A673 (cell line): ENCODE measurements around the gene PRPS2. TPM values are rescaled to one million over a fixed set of nuclear protein-coding genes. Genes with fewer than 3 reads are reported as not detected.

Experiments used
- BruUV-seq: library from RNA; stranded (reverse); fragments of 400-500 nt; replicated peaks from 2 replicates; lab custom pipeline; 2021; lab: Mats Ljungman, UMichigan
- CTCF ChIA-PET: fragments of 300-600 bp; sonication (Branson Sonifier 250); formaldehyde crosslinking; loops from one replicate; lab custom pipeline; 2022; ENCODE audit warnings: antibody characterized with exemption; lab: Charles Lee
- POLR2A ChIA-PET: fragments of 300-600 bp; sonication (Branson Sonifier 250); formaldehyde crosslinking; loops from one replicate; lab custom pipeline; 2022; ENCODE audit warnings: antibody characterized with exemption; ENCODE audit not compliant: low non-redundant PET; lab: Charles Lee
- DNase-seq: peaks from one replicate; pipeline ENCODE4 v3.0.0-alpha.2; 2015; ENCODE audit warnings: low spot score
- H3K27ac ChIP-seq: fragments of 200-600 bp; sonication (generic); 2 replicates; pipeline ENCODE4 v1.5.1; 2016; ENCODE audit warnings: mixed run types, low read depth, mild to moderate bottlenecking, mixed read lengths, antibody characterized with exemption, low read length; ENCODE audit not compliant: poor library complexity, severe bottlenecking
- H3K27me3 ChIP-seq: fragments of 200-600 bp; sonication (generic); replicated peaks from 2 replicates; pipeline ENCODE4 v1.6.1; 2017; ENCODE audit warnings: mixed run types, low read depth, mild to moderate bottlenecking, mixed read lengths, antibody characterized with exemption, low read length; ENCODE audit not compliant: insufficient read depth, poor library complexity
- H3K36me3 ChIP-seq: fragments of 200-600 bp; sonication (generic); 2 replicates; pipeline ENCODE4 v1.6.1; 2016; ENCODE audit warnings: mixed run types, mild to moderate bottlenecking, mixed read lengths, antibody characterized with exemption, low read length; ENCODE audit not compliant: insufficient read depth, poor library complexity, severe bottlenecking
- H3K4me1 ChIP-seq: fragments of 200-600 bp; sonication (generic); 2 replicates; pipeline ENCODE4 v1.6.1; 2017; ENCODE audit warnings: mixed run types, mild to moderate bottlenecking, mixed read lengths, antibody characterized with exemption, low read length; ENCODE audit not compliant: insufficient read depth, poor library complexity, severe bottlenecking
- H3K4me3 ChIP-seq: fragments of 200-600 bp; sonication (generic); 2 replicates; pipeline ENCODE4 v1.5.1; 2016; ENCODE audit warnings: low read depth, mixed run types, mild to moderate bottlenecking, mixed read lengths, low read length; ENCODE audit not compliant: poor library complexity, severe bottlenecking
- H3K9me3 ChIP-seq: fragments of 200-600 bp; sonication (generic); 2 replicates; pipeline ENCODE4 v1.6.1; 2016; ENCODE audit warnings: mixed run types, low read depth, mild to moderate bottlenecking, mixed read lengths, antibody characterized with exemption, low read length; ENCODE audit not compliant: poor library complexity, severe bottlenecking
- EZH2 ChIP-seq: fragments of 200-600 bp; sonication (generic); IDR thresholded peaks from 2 replicates; pipeline ENCODE4 v1.6.1; 2017; ENCODE audit warnings: borderline replicate concordance, low read depth, mild to moderate bottlenecking, mixed read lengths, antibody characterized with exemption, low read length; ENCODE audit not compliant: poor library complexity, severe bottlenecking
- intact Hi-C: fragments of 100-400 bp; cut with micrococcal nuclease; formaldehyde crosslinking; loops from one replicate; pipeline ENCODE4 v1.10.0; 2022; ENCODE audit not compliant: unreplicated experiment
- total RNA-seq: library from RNA; stranded (reverse); gene quantifications from 2 replicates; pipeline ENCODE4 v1.2.3, GENCODE V29; 2021
- TF ChIP-seq, protein P1 (sequence below): fragments of 300-800, 200-600 bp; sonication (generic); conservative IDR thresholded peaks from 2 replicates; pipeline ENCODE4 v1.5.1; 2017; ENCODE audit warnings: low read depth, mild to moderate bottlenecking, antibody characterized with exemption, low read length, moderate library complexity, mixed read lengths

The PRPS2 gene
- total RNA-seq, 1 experiment from 2014 or later = 38.9 TPM

DNA sequence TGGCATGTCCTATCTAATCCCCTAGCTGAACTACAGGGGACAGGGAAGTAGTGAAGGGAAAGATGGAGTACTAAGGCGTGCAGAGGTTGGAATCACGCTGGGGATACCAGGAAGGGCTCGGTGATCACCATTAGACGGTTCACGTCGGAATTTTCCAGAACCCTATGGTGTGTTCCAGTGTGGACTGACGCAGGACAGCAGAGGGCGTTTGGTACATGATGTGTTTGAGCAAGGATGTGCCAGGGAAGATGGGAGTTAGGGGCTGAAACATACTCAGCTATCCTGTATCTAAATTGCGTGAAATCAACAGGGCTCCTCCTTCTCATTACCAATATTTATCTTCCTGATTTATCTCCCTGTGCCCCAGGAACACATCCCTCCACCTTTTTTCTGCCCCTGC, 33.7 kb downstream of the PRPS2 start:
- no peak for TF ChIP-seq EZH2
- TF ChIP-seq, protein P1, sequence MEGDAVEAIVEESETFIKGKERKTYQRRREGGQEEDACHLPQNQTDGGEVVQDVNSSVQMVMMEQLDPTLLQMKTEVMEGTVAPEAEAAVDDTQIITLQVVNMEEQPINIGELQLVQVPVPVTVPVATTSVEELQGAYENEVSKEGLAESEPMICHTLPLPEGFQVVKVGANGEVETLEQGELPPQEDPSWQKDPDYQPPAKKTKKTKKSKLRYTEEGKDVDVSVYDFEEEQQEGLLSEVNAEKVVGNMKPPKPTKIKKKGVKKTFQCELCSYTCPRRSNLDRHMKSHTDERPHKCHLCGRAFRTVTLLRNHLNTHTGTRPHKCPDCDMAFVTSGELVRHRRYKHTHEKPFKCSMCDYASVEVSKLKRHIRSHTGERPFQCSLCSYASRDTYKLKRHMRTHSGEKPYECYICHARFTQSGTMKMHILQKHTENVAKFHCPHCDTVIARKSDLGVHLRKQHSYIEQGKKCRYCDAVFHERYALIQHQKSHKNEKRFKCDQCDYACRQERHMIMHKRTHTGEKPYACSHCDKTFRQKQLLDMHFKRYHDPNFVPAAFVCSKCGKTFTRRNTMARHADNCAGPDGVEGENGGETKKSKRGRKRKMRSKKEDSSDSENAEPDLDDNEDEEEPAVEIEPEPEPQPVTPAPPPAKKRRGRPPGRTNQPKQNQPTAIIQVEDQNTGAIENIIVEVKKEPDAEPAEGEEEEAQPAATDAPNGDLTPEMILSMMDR = no peak
- DNase-seq = no peak
- H3K36me3 ChIP-seq = no peaks in the 10 kb centered on the region
- H3K9me3 ChIP-seq = no peaks in the 10 kb centered on the region
- no TSS peak for BruUV-seq
- intact Hi-C loops = no loop called here
- CTCF ChIA-PET = no interaction called here
- no peak overlapping the region for H3K27ac ChIP-seq
- POLR2A ChIA-PET = no interaction called here
- no peaks in the 10 kb centered on the region for H3K4me1 ChIP-seq
- no peaks in the 10 kb centered on the region for H3K27me3 ChIP-seq
- no peak overlapping the region for H3K4me3 ChIP-seq

DNA sequence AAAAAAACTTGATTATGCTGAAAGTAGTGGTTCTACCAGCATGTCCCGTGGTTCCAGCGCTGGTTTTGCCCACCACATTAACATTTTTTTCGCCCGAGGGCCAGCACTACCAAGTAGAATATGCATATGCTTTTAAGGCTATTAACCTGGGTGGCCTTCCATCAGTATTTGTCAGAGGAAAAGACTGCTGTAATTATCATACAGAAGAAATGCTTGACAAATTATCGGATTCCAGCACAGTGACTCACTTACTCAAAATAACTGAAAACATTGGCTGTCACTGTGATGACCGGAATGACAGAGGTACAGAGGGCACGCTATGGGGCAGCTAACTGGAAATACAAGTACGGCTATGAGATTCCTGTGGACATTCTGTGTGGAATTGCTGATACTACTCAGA, 34.6 kb downstream of the PRPS2 start:
- intact Hi-C loops = no loop called here
- no peak for TF ChIP-seq EZH2
- TF ChIP-seq, protein P1 = no peak
- H3K27ac ChIP-seq = no peak overlapping the region
- no TSS peak for BruUV-seq
- no peak for DNase-seq
- H3K36me3 ChIP-seq = no peaks in the 10 kb centered on the region
- no peaks in the 10 kb centered on the region for H3K27me3 ChIP-seq
- ChIA-PET CTCF (no interaction called here), POLR2A (no interaction called here)
- no peaks in the 10 kb centered on the region for H3K9me3 ChIP-seq
- H3K4me3 ChIP-seq = no peak overlapping the region
- H3K4me1 ChIP-seq = no peaks in the 10 kb centered on the region

DNA sequence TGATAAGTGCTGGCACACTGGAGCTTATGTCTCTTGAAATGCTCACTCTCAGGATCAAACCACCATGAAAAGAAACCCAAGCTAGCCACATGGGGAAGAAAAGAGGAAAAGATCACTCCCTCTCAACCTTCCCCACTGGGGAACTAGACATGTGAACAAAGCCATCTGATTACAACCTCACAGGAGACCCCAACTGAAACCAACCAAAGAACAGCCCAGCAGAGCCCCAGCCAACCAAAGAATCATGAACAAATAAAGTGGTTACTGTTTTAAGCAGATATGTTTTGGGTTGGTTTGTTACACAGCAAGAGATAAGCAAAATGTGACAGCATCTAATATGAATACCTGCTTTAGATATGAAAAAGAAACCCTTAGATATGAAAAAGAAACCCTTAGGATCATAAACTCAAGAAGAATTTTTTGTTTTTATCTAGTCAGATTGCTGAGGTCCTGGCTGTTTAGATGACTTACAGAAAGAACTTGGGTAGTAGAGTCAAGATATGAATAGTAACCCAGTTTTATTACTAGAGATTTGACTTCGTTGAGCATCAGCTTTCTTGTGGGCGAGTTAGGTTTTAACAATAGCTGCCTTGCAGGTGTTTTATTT, 52.0 kb downstream of the PRPS2 start:
- Histone ChIP-seq H3K27ac (no peak overlapping the region), H3K4me1 (no peaks in the 10 kb centered on the region), H3K9me3 (no peaks in the 10 kb centered on the region), H3K27me3 (peaks cover 3% of the 10 kb centered on the region), H3K36me3 (no peaks in the 10 kb centered on the region), H3K4me3 (no peak overlapping the region)
- intact Hi-C loops = no loop called here
- no TSS peak for BruUV-seq
- TF ChIP-seq EZH2 = no peak
- TF ChIP-seq, protein P1 = no peak
- POLR2A ChIA-PET = no interaction called here
- CTCF ChIA-PET = no interaction called here
- no peak for DNase-seq
